Subcutaneous adipose tissue (tissue), 4 donors: ENCODE measurements around the gene SNX33. TPM values are rescaled to one million over a fixed set of nuclear protein-coding genes. Genes with fewer than 3 reads are reported as not detected.

Experiments used
- total RNA-seq, 4 donors: library from RNA; depleted of rRNA; stranded (reverse); fragments of >200 nt; gene quantifications; one replicate each; pipeline ENCODE4 v1.1.0, GENCODE V29; 2016
- TF ChIP-seq, protein P1 (sequence below): fragments of 450-650 bp; IDR thresholded peaks from one replicate; pipeline ENCODE4 v1.5.1; 2016; ENCODE audit warnings: low read depth, mild to moderate bottlenecking, control low read depth, antibody characterized with exemption, moderate library complexity

SNX33 gene
- total RNA-seq, 4 donors from 2014 or later: 17.6 to 38.8 (median 28.9) TPM

DNA sequence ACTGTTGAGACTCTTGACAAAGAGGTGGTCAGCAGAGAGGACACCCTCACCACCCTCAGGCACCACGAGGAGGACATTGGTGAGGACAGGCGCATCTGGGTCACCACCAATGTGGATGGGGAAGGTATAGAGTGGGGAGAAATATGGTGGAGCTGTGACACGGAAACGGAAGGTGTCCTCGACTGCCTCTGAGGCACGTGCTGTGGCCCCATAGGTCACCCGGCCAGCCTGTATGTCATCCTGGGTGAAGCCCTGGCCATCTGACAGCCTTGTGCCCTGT is 40.5 kb downstream of the SNX33 start:
- TF ChIP-seq, protein P1, sequence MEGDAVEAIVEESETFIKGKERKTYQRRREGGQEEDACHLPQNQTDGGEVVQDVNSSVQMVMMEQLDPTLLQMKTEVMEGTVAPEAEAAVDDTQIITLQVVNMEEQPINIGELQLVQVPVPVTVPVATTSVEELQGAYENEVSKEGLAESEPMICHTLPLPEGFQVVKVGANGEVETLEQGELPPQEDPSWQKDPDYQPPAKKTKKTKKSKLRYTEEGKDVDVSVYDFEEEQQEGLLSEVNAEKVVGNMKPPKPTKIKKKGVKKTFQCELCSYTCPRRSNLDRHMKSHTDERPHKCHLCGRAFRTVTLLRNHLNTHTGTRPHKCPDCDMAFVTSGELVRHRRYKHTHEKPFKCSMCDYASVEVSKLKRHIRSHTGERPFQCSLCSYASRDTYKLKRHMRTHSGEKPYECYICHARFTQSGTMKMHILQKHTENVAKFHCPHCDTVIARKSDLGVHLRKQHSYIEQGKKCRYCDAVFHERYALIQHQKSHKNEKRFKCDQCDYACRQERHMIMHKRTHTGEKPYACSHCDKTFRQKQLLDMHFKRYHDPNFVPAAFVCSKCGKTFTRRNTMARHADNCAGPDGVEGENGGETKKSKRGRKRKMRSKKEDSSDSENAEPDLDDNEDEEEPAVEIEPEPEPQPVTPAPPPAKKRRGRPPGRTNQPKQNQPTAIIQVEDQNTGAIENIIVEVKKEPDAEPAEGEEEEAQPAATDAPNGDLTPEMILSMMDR: no peak

DNA sequence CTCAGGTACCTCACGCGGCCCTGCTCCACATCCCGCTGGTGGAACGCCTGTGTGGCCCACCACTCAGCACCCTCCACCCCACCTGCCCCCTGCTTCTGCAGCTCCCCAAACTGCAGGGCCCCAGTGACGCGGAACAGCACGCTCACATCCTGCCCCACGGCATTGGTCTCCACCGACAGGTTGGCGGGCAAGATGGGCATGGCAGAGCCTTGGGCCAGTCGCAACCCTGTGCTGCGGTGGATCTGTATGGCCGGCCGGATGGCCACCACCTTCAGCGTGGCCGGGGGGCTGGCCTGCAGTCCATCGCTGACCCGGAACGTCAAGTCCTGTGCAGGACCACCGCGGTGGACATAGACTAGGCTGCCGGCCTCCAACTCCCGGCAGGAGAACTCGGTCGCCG is 41.1 kb downstream of the SNX33 start:
- TF ChIP-seq, protein P1: no peak

DNA sequence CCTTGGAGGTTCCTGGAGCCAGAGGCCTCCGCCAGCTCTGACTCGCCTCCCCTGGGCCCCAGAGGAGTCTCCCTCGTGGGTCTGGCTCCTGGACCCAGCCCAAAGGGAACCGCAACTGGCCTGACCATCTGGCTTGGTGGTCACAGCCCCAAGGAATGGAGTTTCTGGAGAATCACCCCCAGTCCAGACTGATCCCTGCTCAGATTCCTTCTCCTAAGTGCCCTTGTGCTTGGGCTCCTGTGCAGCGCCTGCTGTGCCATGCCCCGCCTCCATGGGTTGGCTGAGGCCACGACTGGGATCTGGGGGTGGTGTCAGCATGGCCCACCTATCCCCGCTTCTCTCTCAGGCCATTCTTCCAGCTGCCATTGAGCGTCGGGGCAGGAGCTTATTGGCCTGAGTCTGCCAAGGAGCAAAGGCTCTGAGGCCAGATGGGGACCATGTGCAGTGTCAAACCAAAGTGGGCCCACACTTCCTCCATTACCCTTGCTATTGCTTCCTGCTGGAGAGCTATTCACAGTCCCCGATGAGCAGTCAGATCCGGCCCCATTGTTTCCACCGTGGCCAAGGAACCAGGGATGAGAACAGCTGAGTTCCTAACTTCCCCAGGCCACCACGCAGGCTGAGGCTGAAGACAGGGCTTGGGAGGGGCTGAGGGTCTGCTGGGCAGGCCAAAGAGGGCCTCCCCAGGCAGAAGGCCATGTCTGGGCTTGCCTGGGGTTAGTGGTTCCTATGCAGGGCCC is 46.0 kb downstream of the SNX33 start:
- TF ChIP-seq, protein P1: no peak

DNA sequence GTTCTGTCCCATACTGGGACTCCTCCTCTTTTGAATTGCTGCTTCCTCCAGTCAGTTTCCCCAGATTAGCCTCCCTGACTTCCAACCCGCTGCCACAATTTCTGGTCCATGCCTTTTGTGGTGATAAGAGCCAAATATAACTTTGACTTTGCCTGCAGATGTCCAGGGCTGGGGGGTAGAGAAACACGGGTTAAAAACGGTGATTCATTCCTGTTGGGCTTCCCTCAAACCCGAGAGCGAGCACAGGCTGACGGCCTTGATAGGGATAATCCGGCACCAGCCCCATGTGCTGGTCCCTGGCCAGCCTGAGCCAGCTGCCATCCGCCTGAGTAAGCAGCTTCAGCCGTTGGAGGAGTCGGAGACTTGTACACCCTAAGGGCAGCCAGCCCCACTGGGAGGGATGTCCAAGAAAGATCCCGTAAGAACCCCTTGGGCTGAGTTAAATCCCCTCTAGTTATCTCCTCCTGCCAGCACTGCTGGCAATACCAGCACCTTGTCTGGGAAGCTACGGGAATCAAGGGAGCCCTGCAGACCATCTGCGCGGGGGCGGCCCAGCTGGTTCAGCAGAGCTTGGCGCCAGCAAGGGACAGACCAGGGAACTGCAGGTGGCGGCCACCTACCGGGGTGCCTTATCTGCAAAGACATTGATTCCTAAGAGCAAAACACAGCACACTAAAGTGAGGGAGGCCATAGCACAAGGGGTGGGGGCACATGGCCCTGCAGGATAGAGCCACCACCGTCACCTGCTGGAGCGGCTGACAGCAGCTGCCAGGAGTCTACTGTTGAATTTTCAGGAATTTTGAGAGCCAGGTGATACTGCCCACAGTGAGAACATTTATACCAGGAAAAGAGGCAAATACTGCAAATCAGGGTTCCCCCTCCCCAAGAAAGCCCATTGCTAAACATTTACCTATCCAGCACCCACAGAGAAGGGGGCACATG is 46.8 kb downstream of the SNX33 start:
- TF ChIP-seq, protein P1: no peak

DNA sequence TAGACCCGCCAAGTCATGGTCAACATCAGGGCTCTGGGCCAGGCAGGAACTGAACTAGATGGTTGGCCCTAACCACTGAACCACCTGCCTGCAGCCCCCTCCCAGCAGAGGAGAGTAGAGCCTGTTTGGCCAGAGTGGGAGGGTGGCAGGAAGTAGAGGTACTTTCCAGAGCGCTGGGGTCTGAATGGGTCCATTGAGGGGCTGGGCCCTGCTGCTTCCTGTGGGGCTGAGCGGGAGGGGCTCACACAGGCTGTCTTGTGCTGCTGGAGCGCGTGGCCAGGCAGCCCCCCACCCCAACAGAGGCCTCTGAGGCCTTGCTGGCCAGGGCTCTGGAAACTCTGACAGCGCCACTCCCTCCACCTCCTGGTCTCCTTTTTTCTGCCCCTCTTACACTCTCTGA is 47.5 kb downstream of the SNX33 start:
- TF ChIP-seq, protein P1: no peak

DNA sequence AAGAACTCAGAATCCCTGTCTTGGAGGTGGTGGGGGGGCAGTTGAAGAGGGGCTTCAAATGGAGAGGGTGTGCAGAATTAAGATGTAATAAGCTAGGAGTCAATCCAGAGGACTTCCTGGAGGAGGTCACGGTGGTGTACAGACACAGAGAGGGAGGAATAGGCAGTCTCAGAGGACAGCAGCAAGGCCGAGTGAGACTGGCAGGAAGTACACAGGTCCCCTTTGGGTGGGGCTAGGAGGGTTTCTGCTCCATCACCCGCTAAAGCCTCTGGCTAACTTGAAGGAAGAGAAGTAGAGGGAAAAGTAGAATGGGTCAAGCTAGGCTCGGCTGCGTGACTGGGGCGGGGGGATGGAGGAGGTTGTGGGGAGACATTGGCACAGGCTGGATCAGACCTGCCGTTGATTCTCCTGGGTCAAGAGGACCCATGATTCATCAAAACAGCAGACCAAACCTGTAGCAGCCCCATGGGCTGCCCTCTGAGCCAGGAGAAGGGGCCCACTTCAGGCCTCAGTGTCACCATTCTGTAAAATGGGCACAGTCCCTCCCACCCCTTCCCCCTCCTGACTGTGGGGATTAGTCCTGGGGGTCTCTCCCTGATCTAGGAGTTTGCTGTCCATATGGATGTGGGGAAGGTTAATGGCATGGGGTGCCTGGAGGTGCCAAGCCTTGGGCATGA is 48.1 kb downstream of the SNX33 start:
- TF ChIP-seq, protein P1: no peak

DNA sequence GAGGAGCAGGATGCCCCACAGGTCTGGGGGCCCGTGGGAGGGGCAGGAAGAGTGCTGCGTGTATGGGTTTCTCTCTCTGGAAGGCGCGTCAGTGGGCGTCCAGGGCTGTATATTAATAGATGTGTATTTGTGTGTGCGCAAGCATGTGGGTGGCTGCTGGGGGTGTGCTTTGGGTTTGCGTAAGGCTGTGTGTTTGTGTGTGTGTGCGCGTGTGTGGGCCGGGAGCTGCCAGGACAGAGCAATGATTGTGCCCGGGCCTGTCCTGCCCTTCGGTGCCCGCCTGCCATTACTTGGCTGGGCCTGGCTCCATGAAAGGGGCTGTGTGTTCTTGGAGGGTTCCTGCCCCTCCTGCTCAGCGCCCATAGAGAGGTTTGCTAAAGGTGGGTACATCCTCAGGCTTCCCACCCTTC is 48.6 kb downstream of the SNX33 start:
- TF ChIP-seq, protein P1: no peak
